Type B pancreatic cell (in vitro differentiated cells): Measurements from ENCODE around the gene RAB21. TPM values are rescaled to one million over a fixed set of nuclear protein-coding genes. Genes with fewer than 3 reads are reported as not detected.

ENCODE experiments used
- DNase-seq: peaks from one replicate; pipeline ENCODE4 v3.0.0; 2021; ENCODE audit warnings: mixed read lengths; ENCODE audit not compliant: unreplicated experiment; ENCODE audit errors: extremely low spot score
- H3K27ac Mint-ChIP-seq: 2 replicates; pipeline ENCODE4 v1.8.0; 2021; ENCODE audit warnings: mild to moderate bottlenecking, mixed read lengths
- H3K27me3 Mint-ChIP-seq: 2 replicates; pipeline ENCODE4 v1.8.0; 2021; ENCODE audit warnings: mixed read lengths
- H3K36me3 Mint-ChIP-seq: 2 replicates; pipeline ENCODE4 v1.8.0; 2021; ENCODE audit warnings: mixed read lengths
- H3K4me1 Mint-ChIP-seq: one replicate; pipeline ENCODE4 v1.8.0; 2021; ENCODE audit warnings: mixed read lengths; ENCODE audit not compliant: unreplicated experiment
- H3K4me3 Mint-ChIP-seq: 2 replicates; pipeline ENCODE4 v1.8.0; 2021; ENCODE audit warnings: mild to moderate bottlenecking, mixed read lengths
- H3K9me3 Mint-ChIP-seq: 2 replicates; pipeline ENCODE4 v1.8.0; 2021; ENCODE audit warnings: mixed read lengths
- CTCF ChIP-seq: fragments of 200-600 bp; sonication (generic); conservative IDR thresholded peaks from 2 replicates; pipeline ENCODE4 v1.5.0; 2021; ENCODE audit warnings: antibody characterized with exemption, mild to moderate bottlenecking
- total RNA-seq: library from RNA; stranded (reverse); gene quantifications from 2 replicates; pipeline ENCODE4 v1.2.1, GENCODE V29; 2021; ENCODE audit warnings: low replicate concordance

The RAB21 gene
- total RNA-seq, 1 donor from 2014 or later: 53.8 TPM

GRCh38 chr12:71790331-71790730, 35.7 kb downstream of the RAB21 start:
- TF ChIP-seq CTCF: no peak
- Mint-ChIP-seq H3K36me3 (peaks cover 9% of the 10 kb centered on the region), H3K27ac (no peak overlapping the region), H3K27me3 (no peaks in the 10 kb centered on the region), H3K9me3 (no peaks in the 10 kb centered on the region), H3K4me1 (no peaks in the 10 kb centered on the region), H3K4me3 (no peak overlapping the region)
- no peak for DNase-seq

GRCh38 chr12:71791473-71792150, 36.9 kb downstream of the RAB21 start:
- no peak for DNase-seq
- H3K9me3 Mint-ChIP-seq: no peaks in the 10 kb centered on the region
- H3K27me3 Mint-ChIP-seq: no peaks in the 10 kb centered on the region
- no peaks in the 10 kb centered on the region for H3K4me1 Mint-ChIP-seq
- no peak overlapping the region for H3K27ac Mint-ChIP-seq
- TF ChIP-seq CTCF: no peak
- H3K4me3 Mint-ChIP-seq: no peak overlapping the region
- H3K36me3 Mint-ChIP-seq: peaks cover 6% of the 10 kb centered on the region

DNA sequence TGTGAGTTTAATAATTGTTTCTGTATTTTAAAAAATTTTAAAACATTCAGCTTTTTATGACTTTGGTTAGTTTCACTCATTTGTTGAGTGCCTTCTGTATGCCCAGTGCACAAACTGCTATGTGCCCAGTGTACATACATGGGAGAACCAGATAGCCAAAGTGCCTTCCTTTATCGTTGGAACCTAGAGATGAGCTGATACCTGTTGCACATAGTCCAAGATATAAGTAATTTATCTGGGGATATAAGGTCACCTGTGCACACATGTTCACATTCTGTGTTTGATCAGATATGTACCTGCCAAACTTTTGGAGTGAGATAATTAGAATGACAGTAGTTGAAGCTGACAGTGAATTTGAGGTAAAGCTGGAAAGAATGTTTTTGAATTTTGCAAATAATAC, 37.9 kb downstream of the RAB21 start:
- no peak overlapping the region for H3K4me3 Mint-ChIP-seq
- peaks cover 3% of the 10 kb centered on the region for H3K36me3 Mint-ChIP-seq
- no peaks in the 10 kb centered on the region for H3K9me3 Mint-ChIP-seq

DNA sequence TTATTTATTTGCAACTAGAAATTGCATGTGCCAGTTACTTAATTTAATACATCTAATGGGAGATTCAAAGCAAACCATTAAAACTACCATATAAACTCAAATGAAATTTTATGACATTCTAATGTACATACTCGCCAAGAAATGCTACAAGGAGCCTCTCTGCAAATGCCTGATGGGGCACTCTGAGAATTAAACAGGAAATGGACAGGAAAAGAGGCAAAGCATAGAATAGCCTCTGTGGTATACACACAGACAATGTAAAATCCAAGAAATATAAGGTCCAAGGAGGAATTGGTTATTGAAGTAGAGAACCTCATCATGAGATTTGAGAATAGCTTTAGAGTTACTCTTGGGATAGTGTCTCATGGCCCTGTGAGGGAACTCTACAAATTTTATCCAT, 41.2 kb downstream of the RAB21 start:
- no peak for TF ChIP-seq CTCF
- H3K27ac Mint-ChIP-seq: no peak overlapping the region
- H3K9me3 Mint-ChIP-seq: no peaks in the 10 kb centered on the region
- DNase-seq: no peak
- H3K4me3 Mint-ChIP-seq: no peak overlapping the region
- no peaks in the 10 kb centered on the region for H3K27me3 Mint-ChIP-seq
- no peaks in the 10 kb centered on the region for H3K4me1 Mint-ChIP-seq
- H3K36me3 Mint-ChIP-seq: no peaks in the 10 kb centered on the region

More for the DNA sequence above, 37.9 kb downstream of the RAB21 start:
- Mint-ChIP-seq H3K4me1 (no peaks in the 10 kb centered on the region), H3K27me3 (no peaks in the 10 kb centered on the region), H3K27ac (no peak overlapping the region)
- DNase-seq: no peak
- no peak for TF ChIP-seq CTCF

DNA sequence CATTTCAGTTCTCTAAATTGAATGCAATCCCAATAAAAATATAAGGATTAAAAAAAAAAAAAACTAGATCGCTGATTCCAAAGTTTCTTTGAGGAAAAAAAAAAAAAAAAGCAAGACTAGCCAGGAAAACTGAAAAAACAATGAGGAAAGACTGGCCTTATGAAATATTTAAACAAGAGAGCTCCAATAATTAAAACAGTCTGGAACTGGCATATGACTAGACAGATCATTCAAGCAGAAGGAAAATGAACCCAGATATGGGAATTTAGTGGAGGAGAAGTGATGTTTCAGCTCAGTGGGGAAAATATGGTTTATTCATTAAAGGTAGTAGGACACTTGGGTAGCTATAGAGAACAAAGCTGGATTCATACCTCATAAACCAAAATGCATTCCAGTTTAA, 42.9 kb downstream of the RAB21 start:
- DNase-seq: no peak
- TF ChIP-seq CTCF: no peak
- H3K9me3 Mint-ChIP-seq: no peaks in the 10 kb centered on the region
- no peaks in the 10 kb centered on the region for H3K4me1 Mint-ChIP-seq
- H3K27me3 Mint-ChIP-seq: no peaks in the 10 kb centered on the region
- no peak overlapping the region for H3K27ac Mint-ChIP-seq
- no peaks in the 10 kb centered on the region for H3K36me3 Mint-ChIP-seq
- H3K4me3 Mint-ChIP-seq: no peak overlapping the region
